ENCODE results near the gene PRKCA. TPM values are rescaled to one million over a fixed set of nuclear protein-coding genes. Genes with fewer than 3 reads are reported as not detected.

Gene PRKCA
- total and polyA plus RNA-seq, 2 of the 13 experiments (the other 11 are each of a cell fraction or from before 2014, with no cell fraction given), result 18.5 to 21.5 TPM

GRCh38 chr17:66302761-66303626 lies 581 bp downstream of the PRKCA start (continued):
- TF ChIP-seq ETS1 (CRISPR knock-in tag; IDR thresholded peaks at IDR 0.05), result no peak
- no peak for TF ChIP-seq TIGD3 (CRISPR knock-in tag; IDR thresholded peaks at IDR 0.05; ENCODE audit: borderline replicate concordance)
- TF ChIP-seq NR0B2 (CRISPR knock-in tag; IDR thresholded peaks at IDR 0.05), result 0 out of 2 replicates have a peak, but pooled peaks have one; percentile 57
- TF ChIP-seq NCOR1 (IDR thresholded peaks at IDR 0.05; ENCODE audit: borderline replicate concordance, low read length), result no peak
- TF ChIP-seq ZNF230 (CRISPR knock-in tag; IDR thresholded peaks at IDR 0.05), result no peak
- peak; percentile 67; the same call in 1 of the 2 replicates for TF ChIP-seq GABPB1 (CRISPR knock-in tag; IDR thresholded peaks at IDR 0.05)
- TF ChIP-seq E2F5 (CRISPR knock-in tag; conservative IDR thresholded peaks at IDR 0.05), result no peak
- TF ChIP-seq GMEB1 (CRISPR knock-in tag; IDR thresholded peaks at IDR 0.05; ENCODE audit: borderline replicate concordance), result no peak
- no peak for TF ChIP-seq ZBTB46 (CRISPR knock-in tag; IDR thresholded peaks at IDR 0.05; ENCODE audit: borderline replicate concordance)
- peak; percentile 86 for TF ChIP-seq ARID4A (CRISPR knock-in tag; IDR thresholded peaks at IDR 0.05; ENCODE audit: borderline replicate concordance)
- no peak for TF ChIP-seq ZNF720 (CRISPR knock-in tag; IDR thresholded peaks at IDR 0.05)
- TF ChIP-seq ISX (CRISPR knock-in tag; conservative IDR thresholded peaks at IDR 0.05), result no peak
- TF ChIP-seq ONECUT2 (CRISPR knock-in tag; IDR thresholded peaks at IDR 0.05), result no peak
- no peak for TF ChIP-seq ZKSCAN5 (CRISPR knock-in tag; IDR thresholded peaks at IDR 0.05)

Measured in HepG2 (cell line).